ENCODE data around the gene PMM1. TPM values are rescaled to one million over a fixed set of nuclear protein-coding genes. Genes with fewer than 3 reads are reported as not detected.

Gene PMM1
- polyA plus RNA-seq, 10 donors = 19.5 to 28.8 (median 23.6) TPM

- no peak for DNase-seq
These were observed 49.7 kb downstream of the PMM1 start for GRCh38 chr22:41540006-41540315.

GRCh38 chr22:41539146-41540005 lies 50.3 kb downstream of the PMM1 start:
- DNase-seq = no peak

- no peak for DNase-seq
These were observed 51.1 kb downstream of the PMM1 start for GRCh38 chr22:41538583-41538982.

- no peak for DNase-seq
These were observed 52.4 kb downstream of the PMM1 start for GRCh38 chr22:41537203-41537602.

GRCh38 chr22:41535244-41535643 lies 54.4 kb downstream of the PMM1 start:
- DNase-seq = no peak

GRCh38 chr22:41534219-41534618 lies 55.4 kb downstream of the PMM1 start:
- no peak for DNase-seq

- DNase-seq = peak; percentile 26 to 66 (median 56)
These were observed 56.5 kb downstream of the PMM1 start for GRCh38 chr22:41532908-41533825.

GRCh38 chr22:41531715-41532477 lies 57.7 kb downstream of the PMM1 start:
- no peak for DNase-seq

GRCh38 chr22:41530890-41531714 lies 58.5 kb downstream of the PMM1 start:
- no peak for DNase-seq

GRCh38 chr22:41528938-41529561 lies 60.6 kb downstream of the PMM1 start:
- no peak for DNase-seq

- no peak for DNase-seq
These were observed 61.4 kb downstream of the PMM1 start for GRCh38 chr22:41528132-41528766.

Other genes with a start within 250 kb of the PMM1 start
- gene TEF, start 207.9 kb downstream of the PMM1 start, polyA plus RNA-seq (ENCODE audit: insufficient read length in 10 of 10) = 10 to 100 TPM in 7 of 10 donors, 1 to 10 TPM in 3; 7.9 to 11.7 (median 10.7) TPM
- 10 to 100 TPM; 29.5 to 42.7 (median 36.1) TPM for gene TOB2, start 143.0 kb downstream of the PMM1 start, polyA plus RNA-seq (ENCODE audit: insufficient read length in 10 of 10)
- gene PHF5A, start 121.1 kb downstream of the PMM1 start, polyA plus RNA-seq (ENCODE audit: insufficient read length in 10 of 10) = 10 to 100 TPM; 29.1 to 45.8 (median 38.8) TPM
- 100 to 1,000 TPM in 7 of 10 donors, 10 to 100 TPM in 3; 82.7 to 111 (median 106) TPM for gene ACO2, start 120.7 kb downstream of the PMM1 start, polyA plus RNA-seq (ENCODE audit: insufficient read length in 10 of 10)
- 10 to 100 TPM; 16.1 to 27.5 (median 22.1) TPM for gene POLR3H, start 45.4 kb downstream of the PMM1 start, polyA plus RNA-seq (ENCODE audit: insufficient read length in 10 of 10)
- gene CSDC2, start 28.8 kb downstream of the PMM1 start, polyA plus RNA-seq (ENCODE audit: insufficient read length in 10 of 10) = 1 to 10 TPM; 2.4 to 5.8 (median 4.2) TPM
- 10 to 100 TPM; 16.4 to 29.0 (median 20.6) TPM for gene DESI1, start 31.2 kb upstream of the PMM1 start, polyA plus RNA-seq (ENCODE audit: insufficient read length in 10 of 10)
- gene XRCC6, start 31.5 kb upstream of the PMM1 start, polyA plus RNA-seq (ENCODE audit: insufficient read length in 10 of 10) = 100 to 1,000 TPM; 193 to 254 (median 220) TPM
- 100 to 1,000 TPM in 8 of 10 donors, 10 to 100 TPM in 2; 93.9 to 128 (median 111) TPM for gene SNU13, start 99.0 kb upstream of the PMM1 start, polyA plus RNA-seq (ENCODE audit: insufficient read length in 10 of 10)
- gene MEI1, start 109.7 kb upstream of the PMM1 start, polyA plus RNA-seq (ENCODE audit: insufficient read length in 10 of 10) = 1 to 10 TPM in 7 of 10 donors, under 1 TPM in 3; 0.54 to 3.1 (median 1.3) TPM
- 10 to 100 TPM in 1 of 10 donors, 1 to 10 TPM in 9; 7.1 to 10.6 (median 8.5) TPM for gene CCDC134, start 210.8 kb upstream of the PMM1 start, polyA plus RNA-seq (ENCODE audit: insufficient read length in 10 of 10)
- 100 to 1,000 TPM in 1 of 10 donors, 10 to 100 TPM in 9; 60.8 to 102 (median 78.3) TPM for gene SREBF2, start 243.3 kb upstream of the PMM1 start, polyA plus RNA-seq (ENCODE audit: insufficient read length in 10 of 10)

Measured in muscle of back (tissue), 11 donors.